GM21528 (cell line): ENCODE measurements around the gene FBXO4.
"Not testable (repeated sequence)": the region's sequence is repeated elsewhere in the genome, so short reads cannot be mapped to it uniquely, and the experiment has no call there.

Experiments
- ATAC-seq: cut with Tn5 transposase; IDR thresholded peaks from one replicate; pipeline ENCODE4 v1.9.1; 2021; ENCODE audit warnings: mild to moderate bottlenecking, moderate library complexity; ENCODE audit not compliant: unreplicated experiment, low FRiP score

FBXO4 gene

GRCh38 chr5:41978676-41979075 is 53.6 kb downstream of the FBXO4 start:
- no peak for ATAC-seq

- ATAC-seq = no peak
Observed at GRCh38 chr5:41980396-41980795, 55.3 kb downstream of the FBXO4 start.

- no peak for ATAC-seq
Observed at GRCh38 chr5:41980870-41981269, 55.8 kb downstream of the FBXO4 start.

- ATAC-seq = not testable (repeated sequence)
Observed at GRCh38 chr5:41982858-41983257, 57.8 kb downstream of the FBXO4 start.

GRCh38 chr5:41983284-41983683 is 58.2 kb downstream of the FBXO4 start:
- no peak for ATAC-seq

GRCh38 chr5:41985945-41986695 is 61.0 kb downstream of the FBXO4 start:
- no peak for ATAC-seq
